Neutrophil (primary cell): ENCODE results near the gene HSPBP1.

Source experiments
- H3K27ac ChIP-seq: fragments of 200-600 bp; sonication (generic); 2 replicates; pipeline ENCODE4 v1.5.1; 2016; ENCODE audit warnings: mild to moderate bottlenecking, moderate library complexity
- H3K27me3 ChIP-seq: fragments of 200-600 bp; sonication (generic); 2 replicates; pipeline ENCODE4 v1.6.0; 2016; ENCODE audit warnings: mild to moderate bottlenecking
- H3K36me3 ChIP-seq: fragments of 200-600 bp; sonication (generic); 2 replicates; pipeline ENCODE4 v1.5.1; 2017
- H3K4me1 ChIP-seq, 2 experiments: fragments of 200-600 bp in 1 of 2; sonication (generic) in 1 of 2; 1 replicate in 1 of 2; 2 replicates in 1 of 2; pipeline versions ENCODE4 v1.5.1 to v1.6.1; 2013 to 2016; ENCODE audit warnings: low read depth in 1 of 2, low read length in 1 of 2, mild to moderate bottlenecking in 1 of 2, moderate library complexity in 1 of 2; ENCODE audit not compliant: control insufficient read depth in 1 of 2, insufficient read depth in 1 of 2
- H3K4me3 ChIP-seq, 2 experiments: fragments of 200-600 bp in 1 of 2; sonication (generic) in 1 of 2; 1 replicate in 1 of 2; 2 replicates in 1 of 2; pipeline ENCODE4 v1.5.1; 2013 to 2016; ENCODE audit warnings: low read depth in 1 of 2, low read length in 1 of 2, mild to moderate bottlenecking in 1 of 2, moderate library complexity in 1 of 2
- H3K9me3 ChIP-seq: fragments of 200-600 bp; sonication (generic); 2 replicates; pipeline ENCODE4 v1.5.1; 2016
- TF ChIP-seq, protein P1 (sequence below): fragments of 200-600 bp; sonication (generic); IDR thresholded peaks from 2 replicates; pipeline ENCODE4 v1.5.1; 2016; ENCODE audit warnings: antibody characterized with exemption

The HSPBP1 gene

DNA sequence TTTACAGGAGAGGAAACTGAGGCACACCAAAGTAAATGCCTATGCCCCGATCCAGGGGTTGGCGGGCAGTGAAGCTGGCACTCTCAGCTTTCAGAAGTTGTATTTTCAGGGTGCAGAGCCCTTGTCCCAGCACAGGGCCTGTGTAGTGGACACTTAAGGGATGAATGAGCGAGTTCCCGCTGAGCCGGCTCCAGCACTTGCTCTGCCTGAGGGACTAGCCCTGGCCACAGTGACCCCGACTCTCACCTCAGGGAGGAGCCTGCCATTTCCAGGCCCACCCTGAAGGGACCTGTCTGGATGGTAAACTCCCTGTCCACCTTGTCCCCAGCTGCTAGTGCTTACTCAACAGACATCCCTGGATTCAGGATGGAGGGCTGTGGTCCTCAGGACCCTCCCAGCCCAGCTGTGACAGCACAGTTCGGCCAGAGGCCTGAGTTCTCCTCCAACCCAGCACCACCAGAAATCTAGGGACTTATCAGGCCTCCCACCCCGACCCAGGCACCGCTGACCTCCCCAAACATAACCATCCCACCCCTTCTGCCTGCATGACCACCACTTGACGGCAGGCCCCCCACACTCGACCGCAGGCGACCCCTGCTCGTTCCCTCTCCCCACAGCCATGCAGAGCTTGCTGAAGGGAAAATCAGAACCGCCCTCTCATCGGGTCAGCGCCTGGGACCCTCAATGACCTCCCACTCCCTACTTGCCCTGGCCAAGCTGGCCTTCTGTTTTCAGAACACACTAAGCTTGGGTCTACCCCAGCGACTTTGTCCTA lies 29.5 kb downstream of the HSPBP1 start:
- peak overlapping the region; percentile 93 for H3K27ac ChIP-seq
- H3K4me1 ChIP-seq = peaks cover 55 to 63% of the 10 kb centered on the region in 2 experiments
- no peaks in the 10 kb centered on the region for H3K27me3 ChIP-seq
- peaks cover 28% of the 10 kb centered on the region for H3K36me3 ChIP-seq
- H3K4me3 ChIP-seq = no peak overlapping the region
- H3K9me3 ChIP-seq = no peaks in the 10 kb centered on the region
- TF ChIP-seq, protein P1, sequence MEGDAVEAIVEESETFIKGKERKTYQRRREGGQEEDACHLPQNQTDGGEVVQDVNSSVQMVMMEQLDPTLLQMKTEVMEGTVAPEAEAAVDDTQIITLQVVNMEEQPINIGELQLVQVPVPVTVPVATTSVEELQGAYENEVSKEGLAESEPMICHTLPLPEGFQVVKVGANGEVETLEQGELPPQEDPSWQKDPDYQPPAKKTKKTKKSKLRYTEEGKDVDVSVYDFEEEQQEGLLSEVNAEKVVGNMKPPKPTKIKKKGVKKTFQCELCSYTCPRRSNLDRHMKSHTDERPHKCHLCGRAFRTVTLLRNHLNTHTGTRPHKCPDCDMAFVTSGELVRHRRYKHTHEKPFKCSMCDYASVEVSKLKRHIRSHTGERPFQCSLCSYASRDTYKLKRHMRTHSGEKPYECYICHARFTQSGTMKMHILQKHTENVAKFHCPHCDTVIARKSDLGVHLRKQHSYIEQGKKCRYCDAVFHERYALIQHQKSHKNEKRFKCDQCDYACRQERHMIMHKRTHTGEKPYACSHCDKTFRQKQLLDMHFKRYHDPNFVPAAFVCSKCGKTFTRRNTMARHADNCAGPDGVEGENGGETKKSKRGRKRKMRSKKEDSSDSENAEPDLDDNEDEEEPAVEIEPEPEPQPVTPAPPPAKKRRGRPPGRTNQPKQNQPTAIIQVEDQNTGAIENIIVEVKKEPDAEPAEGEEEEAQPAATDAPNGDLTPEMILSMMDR = no peak

- Histone ChIP-seq H3K27ac (no peak overlapping the region), H3K4me1 (peaks cover 49 to 57% of the 10 kb centered on the region in 2 experiments), H3K4me3 (no peak overlapping the region), H3K27me3 (no peaks in the 10 kb centered on the region), H3K9me3 (no peaks in the 10 kb centered on the region), H3K36me3 (peaks cover 34% of the 10 kb centered on the region)
- TF ChIP-seq, protein P1 = no peak
These were observed 30.1 kb downstream of the HSPBP1 start for GRCh38 chr19:55249841-55250240.

DNA sequence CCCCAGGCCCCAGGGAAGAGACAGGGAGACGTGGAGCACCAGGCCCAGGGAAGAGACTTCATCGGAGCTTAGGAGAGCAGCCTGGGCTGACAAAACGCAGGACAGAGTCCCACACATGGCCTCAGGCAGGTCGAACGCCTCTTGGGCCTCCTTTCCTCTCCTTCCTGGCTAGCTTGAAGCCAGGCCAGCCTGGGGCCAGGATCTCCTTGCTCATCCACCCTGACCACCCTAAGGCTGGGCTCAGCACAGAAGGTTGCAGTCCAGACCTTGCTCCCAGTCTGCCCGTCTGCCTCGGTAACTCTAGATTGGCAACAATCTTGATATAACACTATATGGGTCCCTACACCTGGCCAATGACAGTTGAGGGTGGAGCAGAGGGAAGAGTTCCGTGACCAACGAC lies 31.2 kb downstream of the HSPBP1 start:
- peaks cover 45% of the 10 kb centered on the region for H3K36me3 ChIP-seq
- H3K4me3 ChIP-seq = no peak overlapping the region
- H3K9me3 ChIP-seq = no peaks in the 10 kb centered on the region
- no peaks in the 10 kb centered on the region for H3K27me3 ChIP-seq
- H3K4me1 ChIP-seq = peaks cover 38 to 47% of the 10 kb centered on the region in 2 experiments
- H3K27ac ChIP-seq = peak overlapping the region; percentile 13
- TF ChIP-seq, protein P1 = no peak

DNA sequence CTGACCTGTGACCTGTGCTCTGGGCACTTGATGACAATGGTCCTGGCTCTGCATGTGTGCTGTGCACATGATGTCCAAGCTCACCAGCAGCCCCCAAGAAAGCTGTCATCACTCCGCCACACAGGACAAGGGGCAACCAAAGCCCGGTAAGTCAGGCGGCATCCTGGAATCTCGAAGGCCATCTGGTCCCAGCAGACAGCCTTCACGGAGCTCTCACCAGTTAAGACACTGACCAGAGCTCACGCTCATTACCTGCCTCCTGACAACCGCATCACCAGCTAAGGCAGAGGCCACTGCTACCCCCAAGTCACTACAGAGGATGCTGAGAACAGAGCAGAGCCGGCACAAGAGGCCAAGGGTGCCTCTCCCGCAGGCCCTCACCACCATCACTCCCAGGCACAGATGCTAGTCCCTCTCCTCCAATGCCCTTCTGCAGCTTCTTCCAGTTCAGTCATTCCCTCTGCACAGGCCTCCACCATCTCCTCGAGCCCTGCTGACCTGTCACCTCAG lies 31.7 kb downstream of the HSPBP1 start:
- Histone ChIP-seq H3K4me1 (peaks cover 33 to 42% of the 10 kb centered on the region in 2 experiments), H3K4me3 (no peak overlapping the region), H3K27ac (peak overlapping the region; percentile 37)

DNA sequence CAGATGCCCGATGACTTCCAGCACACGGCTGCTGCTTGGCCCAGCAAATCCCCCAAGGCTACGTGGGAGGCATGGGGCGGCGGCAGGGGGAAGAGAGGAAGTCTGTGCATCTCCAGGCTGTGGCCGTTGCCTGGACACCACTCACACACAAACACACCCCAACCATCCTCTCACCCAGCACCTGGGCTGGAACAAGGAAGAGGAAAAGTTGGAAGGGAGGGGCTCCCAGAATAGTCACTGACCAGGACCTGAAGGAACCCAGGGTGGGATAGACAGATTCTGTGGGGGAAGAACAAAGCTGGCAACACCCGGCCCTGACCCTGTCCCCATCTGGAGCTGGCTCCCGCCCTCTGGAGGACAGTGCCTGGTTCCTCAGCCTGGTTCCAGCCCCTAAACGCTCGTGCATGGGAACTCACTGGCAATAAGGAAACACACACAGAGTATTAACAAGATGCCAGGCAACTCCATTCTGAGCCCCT lies 32.2 kb downstream of the HSPBP1 start:
- Histone ChIP-seq H3K9me3 (no peaks in the 10 kb centered on the region), H3K4me3 (no peak overlapping the region), H3K4me1 (peaks cover 28 to 37% of the 10 kb centered on the region in 2 experiments), H3K27me3 (no peaks in the 10 kb centered on the region), H3K36me3 (peaks cover 54% of the 10 kb centered on the region), H3K27ac (peak overlapping the region; percentile 37)
- TF ChIP-seq, protein P1 = no peak

More for the DNA sequence above, 31.7 kb downstream of the HSPBP1 start:
- H3K9me3 ChIP-seq = no peaks in the 10 kb centered on the region
- TF ChIP-seq, protein P1 = no peak
- peaks cover 50% of the 10 kb centered on the region for H3K36me3 ChIP-seq
- no peaks in the 10 kb centered on the region for H3K27me3 ChIP-seq
